Subcutaneous adipose tissue (tissue), 4 donors: ENCODE data around the gene DISC1. TPM values are rescaled to one million over a fixed set of nuclear protein-coding genes. Genes with fewer than 3 reads are reported as not detected.

Source experiments
- CTCF ChIP-seq: fragments of 450-650 bp; IDR thresholded peaks from one replicate; pipeline ENCODE4 v1.5.1; 2016; ENCODE audit warnings: low read depth, mild to moderate bottlenecking, control low read depth, antibody characterized with exemption, moderate library complexity
- total RNA-seq, 4 donors: library from RNA; depleted of rRNA; stranded (reverse); fragments of >200 nt; gene quantifications; one replicate each; pipeline ENCODE4 v1.1.0, GENCODE V29; 2016

DISC1 gene
- total RNA-seq, 4 donors from 2014 or later = 9.8 to 21.6 (median 19.7) TPM

- no peak for TF ChIP-seq CTCF
Measured at GRCh38 chr1:231716879-231717278, 90.3 kb downstream of the DISC1 start.

- TF ChIP-seq CTCF = no peak
Measured at GRCh38 chr1:231719485-231720183, 93.0 kb downstream of the DISC1 start.

- TF ChIP-seq CTCF = no peak
Measured at GRCh38 chr1:231720652-231721325, 94.2 kb downstream of the DISC1 start.

- no peak for TF ChIP-seq CTCF
Measured at GRCh38 chr1:231721436-231721835, 94.8 kb downstream of the DISC1 start.

GRCh38 chr1:231722356-231722755 lies 95.8 kb downstream of the DISC1 start:
- TF ChIP-seq CTCF = no peak

GRCh38 chr1:231723146-231723545 lies 96.6 kb downstream of the DISC1 start:
- no peak for TF ChIP-seq CTCF

- no peak for TF ChIP-seq CTCF
Measured at GRCh38 chr1:231724041-231724440, 97.5 kb downstream of the DISC1 start.
